GM19452 (cell line): ENCODE results near the gene ZYG11A.

Experiments
- ATAC-seq: cut with Tn5 transposase; IDR thresholded peaks from one replicate; pipeline ENCODE4 v1.9.1; 2021; ENCODE audit not compliant: unreplicated experiment

ZYG11A gene

GRCh38 chr1:52876843-52877242, 34.3 kb downstream of the ZYG11A start:
- ATAC-seq: no peak

GRCh38 chr1:52877554-52877953, 35.0 kb downstream of the ZYG11A start:
- ATAC-seq: no peak

DNA sequence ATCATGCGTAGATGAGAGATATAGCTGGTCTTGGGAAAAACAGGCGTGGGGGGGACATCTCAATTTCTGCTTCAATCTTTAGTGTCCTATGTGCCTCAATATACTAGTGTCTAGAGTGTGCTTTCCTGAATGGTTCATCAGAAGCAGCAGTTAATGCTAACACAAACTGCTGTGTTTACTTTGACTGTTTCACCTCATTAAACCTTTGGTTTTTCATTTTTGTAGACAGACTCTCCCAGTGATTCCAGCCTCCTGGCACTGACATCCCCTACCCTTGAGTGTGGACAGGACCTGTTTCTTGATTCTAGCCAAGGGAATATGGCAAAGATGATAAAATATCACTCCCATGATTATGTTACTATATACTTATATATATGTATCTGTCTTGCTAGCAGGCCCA, 37.6 kb downstream of the ZYG11A start:
- ATAC-seq: no peak

DNA sequence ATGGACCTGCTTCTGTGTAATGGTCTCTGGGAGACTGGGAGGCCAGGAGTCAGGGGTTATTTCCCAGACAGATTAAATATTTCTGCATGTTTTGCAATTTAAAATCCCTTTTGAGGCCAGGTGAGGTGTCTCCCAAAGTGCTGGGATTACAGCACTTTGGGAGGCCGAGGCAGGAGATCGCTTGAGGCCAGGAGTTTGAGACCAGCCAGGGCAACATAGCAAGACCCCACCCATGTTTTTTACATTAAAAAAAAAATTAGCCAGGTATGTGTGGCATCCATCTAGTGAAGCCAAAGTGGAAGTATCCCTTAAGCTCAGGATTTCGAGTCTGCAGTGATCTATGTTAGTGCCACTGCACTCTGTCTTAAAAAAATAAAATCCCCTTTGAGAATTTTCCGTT, 44.9 kb downstream of the ZYG11A start:
- no peak for ATAC-seq

DNA sequence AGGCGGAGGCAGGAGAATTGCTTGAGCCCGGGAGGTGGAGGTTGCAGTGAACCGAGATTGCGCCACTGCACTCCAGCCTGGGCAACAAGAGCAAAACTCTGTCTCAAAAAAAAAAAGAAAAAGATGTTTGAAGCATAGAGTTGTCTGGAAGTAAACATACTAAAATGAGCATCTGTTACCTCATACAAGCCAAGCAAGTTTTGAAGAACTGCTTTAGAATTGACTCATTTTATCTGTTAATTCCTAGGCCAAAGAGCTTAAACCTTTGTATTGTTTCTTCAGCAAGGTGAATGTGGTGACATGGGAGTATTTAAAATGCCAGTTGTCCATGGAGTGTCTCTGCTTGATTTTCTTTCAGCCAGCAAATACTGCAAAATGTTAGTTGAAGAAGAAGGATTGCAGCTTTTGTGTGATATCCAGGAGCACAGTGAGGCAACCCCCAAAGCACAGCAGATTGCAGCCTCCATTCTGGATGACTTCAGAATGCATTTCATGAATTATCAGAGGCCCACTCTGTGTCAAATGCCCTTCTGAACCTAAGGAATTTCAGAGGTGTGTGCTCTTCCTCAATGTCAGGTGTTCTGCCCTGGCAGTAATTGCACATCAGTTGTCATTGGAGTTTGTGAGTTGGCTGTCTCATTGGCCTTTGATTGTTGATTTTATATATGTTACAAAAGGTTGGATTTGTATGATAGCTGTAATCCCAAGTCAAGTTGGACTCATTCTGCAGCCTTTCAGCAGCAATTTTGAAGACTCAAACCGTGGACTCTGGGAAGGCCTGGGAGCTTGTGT, 50.1 kb downstream of the ZYG11A start:
- no peak for ATAC-seq

DNA sequence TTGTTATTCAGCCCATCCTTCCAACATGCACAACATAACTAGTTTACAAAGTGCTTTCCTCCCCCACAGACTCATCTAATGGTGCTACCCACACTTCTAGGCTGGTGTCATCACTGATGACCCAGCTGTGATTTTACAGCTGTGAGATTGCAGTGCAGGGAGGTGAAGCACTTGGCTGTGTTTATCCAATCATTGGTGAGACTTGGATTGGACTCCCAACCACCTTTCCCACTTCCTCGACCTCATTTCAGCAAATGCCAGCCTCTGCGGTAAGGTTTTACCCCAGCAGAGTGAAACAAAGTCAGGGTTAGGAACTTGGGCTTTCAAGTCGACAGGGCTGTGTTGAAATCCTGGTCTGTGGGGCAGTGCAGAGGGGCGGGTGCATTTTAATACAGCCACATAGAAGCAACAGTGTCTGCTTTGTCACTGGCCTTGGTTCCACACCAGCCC, 56.9 kb downstream of the ZYG11A start:
- no peak for ATAC-seq

GRCh38 chr1:52900402-52900801, 57.8 kb downstream of the ZYG11A start:
- ATAC-seq: no peak

GRCh38 chr1:52901384-52901783, 58.8 kb downstream of the ZYG11A start:
- no peak for ATAC-seq

DNA sequence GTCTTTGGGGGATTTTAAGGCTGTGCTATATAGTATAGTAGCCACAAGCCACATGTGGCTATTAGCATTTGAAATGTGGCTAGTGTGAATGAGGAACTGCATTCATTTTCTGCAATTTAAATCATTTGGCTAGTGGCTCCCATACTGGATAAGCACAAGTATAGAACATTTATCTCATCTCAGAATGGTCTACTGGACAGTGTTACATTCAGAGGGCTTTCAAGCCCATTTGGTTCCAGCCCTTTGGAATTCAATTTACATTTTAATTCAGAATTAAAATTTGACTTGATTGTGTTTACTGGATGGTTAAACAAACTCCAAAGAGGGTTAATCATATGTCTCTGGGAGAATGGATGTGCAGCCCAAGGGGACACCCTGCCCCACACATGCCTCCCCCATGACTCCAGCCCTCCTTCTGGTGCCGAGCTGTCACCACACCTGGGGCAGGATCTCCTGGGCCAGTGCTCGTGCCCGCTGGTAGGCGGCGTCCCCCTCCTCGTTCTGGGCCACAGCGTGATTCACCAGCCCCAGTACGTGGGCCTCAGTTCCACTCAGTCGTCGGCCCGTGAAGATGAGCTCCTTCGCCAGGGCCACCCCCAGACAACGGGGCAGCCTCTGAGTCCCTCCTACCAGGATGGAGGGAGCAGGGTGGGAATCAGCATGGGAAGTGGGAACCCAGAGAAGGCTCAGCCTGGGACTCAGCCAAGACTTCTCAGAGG, 61.8 kb downstream of the ZYG11A start:
- ATAC-seq: no peak

DNA sequence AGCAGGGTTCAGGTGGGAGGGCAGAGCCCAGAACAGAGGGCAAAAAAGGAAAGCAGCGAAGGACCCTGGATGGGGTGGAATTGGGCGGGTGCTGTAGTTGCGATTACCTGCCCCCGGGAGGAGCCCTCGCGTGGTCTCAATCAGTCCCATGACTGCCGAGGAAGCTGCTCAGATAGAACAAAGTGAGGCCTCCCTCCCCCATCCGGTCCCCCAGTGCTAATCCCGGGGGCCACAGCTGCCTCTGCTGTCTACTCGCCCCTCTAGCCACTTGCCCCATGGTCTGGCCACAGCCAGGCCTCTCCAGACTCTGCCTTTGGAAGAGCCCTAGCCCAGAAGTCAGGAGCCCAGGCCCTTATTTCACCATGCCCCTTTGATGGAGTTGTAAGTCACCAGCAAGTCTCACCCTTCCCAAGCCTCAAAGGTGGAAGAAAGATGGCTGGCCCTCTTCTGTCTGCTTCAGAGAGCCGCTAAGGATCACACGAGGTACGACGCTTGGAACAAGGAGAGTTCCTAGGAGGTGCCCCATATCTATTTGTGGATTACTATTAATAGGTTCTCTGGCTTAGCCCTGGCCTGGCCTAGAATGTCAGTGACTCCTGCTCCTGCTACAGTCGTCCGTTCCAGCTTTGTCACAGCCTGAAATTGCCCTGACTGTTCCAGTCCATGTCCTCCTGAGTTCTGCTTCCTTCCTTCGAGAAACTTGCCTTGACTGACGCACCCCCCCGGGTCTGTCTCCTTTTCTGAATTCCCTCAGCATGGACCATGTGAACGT, 62.6 kb downstream of the ZYG11A start:
- no peak for ATAC-seq

- no peak for ATAC-seq
These were observed 63.6 kb downstream of the ZYG11A start for GRCh38 chr1:52906135-52906603.

DNA sequence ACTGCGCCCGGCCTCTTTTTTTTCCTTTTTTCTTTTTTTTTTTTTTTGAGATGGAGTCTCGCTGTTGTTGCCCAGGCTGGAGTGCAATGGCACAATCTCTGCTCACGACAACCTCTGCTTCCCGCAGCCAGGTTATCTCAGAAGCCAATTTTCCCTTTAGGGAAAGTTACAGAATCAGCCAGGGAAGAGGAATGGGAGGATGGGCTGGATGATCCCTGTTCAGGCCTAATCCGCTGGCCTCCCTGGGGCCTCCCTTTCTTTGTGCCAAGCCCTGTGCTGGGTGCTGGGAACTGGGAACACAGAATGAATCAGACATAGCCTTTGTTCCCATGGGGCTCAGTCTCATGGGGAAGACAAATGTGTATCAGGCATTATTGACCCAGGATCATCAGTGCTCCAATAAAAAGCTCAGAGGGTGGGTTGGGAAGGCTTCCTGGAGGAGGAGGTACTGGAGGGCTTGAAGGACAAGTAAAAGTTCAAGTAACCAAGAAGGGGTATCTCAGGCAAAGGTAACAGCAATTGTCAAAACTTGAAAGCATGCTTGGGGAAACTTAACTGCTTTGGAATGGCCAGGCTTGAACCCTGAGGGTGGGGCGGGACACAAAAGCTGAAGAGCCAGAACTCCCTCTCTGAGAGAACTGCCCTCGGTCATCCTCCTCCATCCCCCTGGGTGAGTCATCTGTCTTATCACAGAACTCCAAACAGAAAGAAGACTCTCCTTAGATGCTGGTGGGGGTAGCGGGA, 64.7 kb downstream of the ZYG11A start:
- ATAC-seq: no peak

GRCh38 chr1:52907812-52908153, 65.2 kb downstream of the ZYG11A start:
- ATAC-seq: no peak

DNA sequence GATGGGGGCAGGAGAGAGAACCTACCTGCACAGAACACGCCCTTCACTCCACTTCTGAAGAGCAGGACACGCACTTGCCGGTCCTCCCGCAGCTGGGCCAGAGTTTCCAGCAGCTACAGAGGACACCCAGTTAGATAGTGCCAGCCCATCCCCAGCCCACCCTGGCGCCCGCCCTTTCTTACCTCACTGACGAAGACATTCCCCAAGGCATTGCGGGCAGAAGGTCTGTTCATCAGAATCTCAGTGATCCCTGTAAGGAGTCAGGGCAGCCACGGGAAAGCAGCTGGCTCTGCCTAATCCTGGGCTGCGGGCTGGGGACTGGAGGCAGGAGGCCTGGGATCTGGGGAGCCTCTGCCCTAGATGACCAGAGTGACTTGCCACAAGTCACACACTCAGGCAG, 69.0 kb downstream of the ZYG11A start:
- ATAC-seq: no peak

DNA sequence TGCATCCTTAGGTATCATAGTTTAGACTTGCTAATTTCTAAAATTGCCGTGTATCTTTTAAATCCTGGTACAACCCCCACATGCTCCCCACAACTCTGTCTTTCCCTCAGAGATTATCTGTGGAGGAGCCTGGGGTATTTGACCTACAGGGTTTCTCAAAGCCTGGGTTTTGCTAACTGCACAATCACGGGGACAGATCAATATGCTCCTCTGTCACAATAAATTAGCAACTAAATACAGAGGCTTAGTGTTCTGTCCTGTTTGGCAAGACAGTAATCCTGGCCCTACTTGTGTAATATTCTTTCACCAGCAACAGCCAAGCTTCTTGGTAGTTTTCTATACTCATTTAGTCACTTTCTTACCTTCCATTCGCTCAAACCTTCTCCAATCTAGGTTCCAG, 70.5 kb downstream of the ZYG11A start:
- ATAC-seq: no peak

DNA sequence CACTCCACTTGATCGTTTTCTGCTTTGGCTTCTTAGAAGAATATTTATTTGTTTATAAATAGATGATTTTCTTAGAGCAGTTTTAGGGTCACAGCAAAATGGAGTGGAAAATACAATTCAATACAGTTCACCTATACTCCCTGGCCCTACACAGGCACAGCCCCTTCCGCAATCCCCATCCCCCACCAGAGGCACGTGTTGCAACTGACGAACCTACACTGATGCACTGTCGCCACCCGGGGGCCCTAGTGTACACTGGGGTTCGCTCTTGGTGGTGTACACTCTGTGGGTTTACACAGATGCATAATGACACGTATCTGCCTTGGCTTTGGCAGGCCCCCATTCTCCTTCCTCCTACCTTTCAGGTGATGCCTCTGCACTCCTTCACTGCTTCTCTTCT, 71.0 kb downstream of the ZYG11A start:
- no peak for ATAC-seq

DNA sequence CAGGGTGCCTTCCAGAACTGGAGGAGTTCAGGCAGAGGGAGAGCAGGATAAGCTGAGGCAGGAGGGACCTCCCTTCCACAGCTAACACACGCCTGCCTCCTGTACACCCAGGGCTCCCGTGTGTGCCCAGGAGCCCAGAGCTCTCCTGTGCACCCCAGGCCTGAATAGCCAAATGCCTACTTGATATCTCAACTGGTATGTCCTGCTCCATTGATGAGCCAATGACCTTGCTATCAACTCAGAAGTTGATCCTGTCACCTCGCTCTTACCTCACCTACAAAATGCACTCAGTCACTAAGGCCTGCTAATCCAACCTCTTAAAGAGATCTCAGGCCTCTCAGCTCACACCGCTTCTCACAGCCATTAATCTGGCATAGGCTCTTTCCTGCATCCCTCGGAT, 71.9 kb downstream of the ZYG11A start:
- no peak for ATAC-seq

DNA sequence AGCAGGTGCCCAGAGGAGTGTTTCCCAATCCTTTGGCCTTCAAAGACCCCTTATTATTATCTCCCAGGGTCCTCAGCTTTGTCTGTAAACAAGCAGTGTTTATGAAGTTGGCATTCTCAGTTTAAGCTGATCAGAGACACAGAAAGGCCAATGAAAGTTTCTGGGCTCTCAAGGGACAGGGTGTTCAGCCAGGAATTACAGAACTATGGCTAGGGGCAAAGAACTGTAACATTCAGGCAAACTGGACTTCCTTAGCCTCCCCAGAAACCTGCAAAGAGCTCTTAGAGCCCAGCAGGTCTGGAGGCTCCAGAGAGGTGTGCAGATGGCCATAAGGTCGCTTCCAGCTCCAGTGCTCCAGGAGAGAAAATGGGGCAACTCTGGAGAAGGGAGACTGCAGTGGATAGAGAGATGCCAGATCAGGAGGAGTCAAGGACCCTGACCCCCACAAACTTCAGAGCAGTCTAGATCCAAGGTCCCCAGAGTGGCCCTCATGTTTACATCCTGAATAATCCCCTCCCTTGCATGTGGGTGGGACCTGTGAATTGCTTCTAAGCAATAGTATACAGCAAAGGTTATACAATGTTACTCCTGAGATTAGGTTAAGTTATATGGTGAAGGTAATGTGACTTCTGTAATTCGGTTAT, 72.8 kb downstream of the ZYG11A start:
- no peak for ATAC-seq

GRCh38 chr1:52915855-52916220, 73.3 kb downstream of the ZYG11A start:
- no peak for ATAC-seq

- ATAC-seq: no peak
These were observed 73.8 kb downstream of the ZYG11A start for GRCh38 chr1:52916241-52916975.
